PC-3 (cell line): ENCODE results near the gene CYTH4. TPM values are rescaled to one million over a fixed set of nuclear protein-coding genes. Genes with fewer than 3 reads are reported as not detected.

Source experiments
- ATAC-seq: fragments of 200-7000 bp; cut with Tn5 transposase; 2 replicates; pipeline ENCODE4 v1.9.1; 2020; ENCODE audit warnings: mild to moderate bottlenecking, moderate library complexity
- BruUV-seq: library from RNA; stranded (reverse); fragments of 400-500 nt; replicated peaks from 2 replicates; lab custom pipeline; 2021; lab: Mats Ljungman, UMichigan
- CTCF ChIA-PET: fragments of 300-600 bp; sonication (Branson Sonifier 250); formaldehyde crosslinking; loops from one replicate; lab custom pipeline; 2022; ENCODE audit warnings: antibody characterized with exemption; lab: Charles Lee
- POLR2A ChIA-PET: fragments of 300-600 bp; sonication (Branson Sonifier 250); formaldehyde crosslinking; loops from one replicate; lab custom pipeline; 2022; ENCODE audit warnings: antibody characterized with exemption; ENCODE audit not compliant: unreplicated experiment; lab: Charles Lee
- DNase-seq: peaks from one replicate; pipeline ENCODE4 v3.0.0-alpha.2; 2015
- H2AFZ ChIP-seq: fragments of 300-600 bp; sonication (generic); 2 replicates; pipeline ENCODE4 v1.6.0; 2016; ENCODE audit warnings: antibody characterized with exemption, low read length
- H3F3A ChIP-seq: fragments of 300-600 bp; sonication (generic); one replicate; pipeline ENCODE4 v1.6.0; 2017; ENCODE audit warnings: antibody characterized with exemption, low read length, control low read depth, mild to moderate bottlenecking; ENCODE audit not compliant: unreplicated experiment
- H3K27ac ChIP-seq: fragments of 300-600 bp; sonication (generic); 2 replicates; pipeline ENCODE4 v1.5.1; 2016; ENCODE audit warnings: mild to moderate bottlenecking, low read length
- H3K27me3 ChIP-seq: fragments of 300-600 bp; sonication (generic); 2 replicates; pipeline ENCODE4 v1.6.1; 2016; ENCODE audit warnings: low read length, mixed read lengths
- H3K36me3 ChIP-seq: fragments of 300-600 bp; sonication (generic); 2 replicates; pipeline ENCODE4 v1.6.1; 2016; ENCODE audit warnings: low read depth, mixed run types, low read length, mixed read lengths
- H3K4me1 ChIP-seq: fragments of 300-600 bp; sonication (generic); 2 replicates; pipeline ENCODE4 v1.5.1; 2016; ENCODE audit warnings: low read length; ENCODE audit not compliant: insufficient read depth
- H3K4me2 ChIP-seq: fragments of 300-600 bp; sonication (generic); 2 replicates; pipeline ENCODE4 v1.6.0; 2016; ENCODE audit warnings: low read length
- H3K4me3 ChIP-seq: fragments of 300-600 bp; sonication (generic); 2 replicates; pipeline ENCODE4 v1.5.1; 2016; ENCODE audit warnings: mild to moderate bottlenecking, low read length, mixed read lengths
- H3K79me2 ChIP-seq: fragments of 300-600 bp; sonication (generic); 2 replicates; pipeline ENCODE4 v1.6.1; 2017; ENCODE audit warnings: low read length, mixed read lengths
- H3K9ac ChIP-seq: fragments of 300-600 bp; sonication (generic); 2 replicates; pipeline ENCODE4 v1.6.0; 2016; ENCODE audit warnings: mild to moderate bottlenecking, low read length
- H3K9me2 ChIP-seq: fragments of 300-600 bp; sonication (generic); replicated peaks from 2 replicates; pipeline ENCODE4 v1.6.1; 2016; ENCODE audit warnings: mixed run types, low read length, mixed read lengths
- H3K9me3 ChIP-seq: fragments of 300-600 bp; sonication (generic); 2 replicates; pipeline ENCODE4 v1.6.1; 2016; ENCODE audit warnings: low read length, mixed read lengths
- H4K20me1 ChIP-seq: fragments of 300-600 bp; sonication (generic); 2 replicates; pipeline ENCODE4 v1.6.1; 2016; ENCODE audit warnings: low read length, mixed read lengths
- EZH2 ChIP-seq: fragments of 300-600 bp; sonication (generic); IDR thresholded peaks from one replicate; pipeline ENCODE4 v1.6.1; 2017; ENCODE audit warnings: antibody characterized with exemption, mild to moderate bottlenecking, low read length; ENCODE audit not compliant: unreplicated experiment
- EZH2phosphoT487 ChIP-seq: fragments of 300-600 bp; sonication (generic); IDR thresholded peaks from 2 replicates; pipeline ENCODE4 v1.6.1; 2018; ENCODE audit warnings: mild to moderate bottlenecking, antibody characterized with exemption, low read length, borderline replicate concordance
- intact Hi-C: fragments of 100-400 bp; cut with micrococcal nuclease; formaldehyde crosslinking; loops from 2 replicates; pipeline ENCODE4 v1.9.0; 2023
- total RNA-seq: library from RNA; depleted of rRNA; stranded (reverse); fragments of >200 nt; gene quantifications from 2 replicates; pipeline ENCODE4 v1.2.3, GENCODE V29; 2014
- TF ChIP-seq, protein P1 (sequence below): fragments of 300-600 bp; sonication (generic); conservative IDR thresholded peaks from 2 replicates; pipeline ENCODE4 v1.5.1; 2017; ENCODE audit warnings: antibody characterized with exemption, low read depth, mild to moderate bottlenecking, low read length

CYTH4 gene
- total RNA-seq, 1 experiment from 2014 or later, result 1.9 TPM

DNA sequence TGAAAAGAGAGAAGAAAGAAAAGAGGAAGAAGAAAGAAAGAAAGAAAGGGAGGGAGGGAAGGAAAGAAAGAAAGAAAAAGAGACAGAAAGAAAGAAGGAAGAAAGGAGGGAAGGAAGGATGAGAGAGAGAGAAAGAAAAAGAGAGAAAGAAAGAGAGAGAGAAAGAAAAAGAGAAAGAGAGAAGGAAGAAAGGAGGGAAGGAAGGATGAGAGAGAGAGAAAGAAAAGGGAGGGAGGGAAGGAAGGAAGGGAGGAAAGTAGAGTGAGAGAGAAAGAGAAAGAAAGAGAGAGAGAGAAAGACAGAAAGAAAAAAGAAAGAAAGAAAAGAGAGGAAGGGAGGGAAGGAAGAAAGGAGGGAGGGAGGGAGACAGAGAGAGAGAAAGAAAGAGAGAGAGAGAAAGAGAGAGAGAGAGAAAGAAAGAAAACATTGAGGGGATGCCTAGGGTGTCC is 26.7 kb upstream of the CYTH4 start:
- Histone ChIP-seq H3K79me2 (no peaks in the 10 kb centered on the region), H2AFZ (no peak overlapping the region), H3K36me3 (no peaks in the 10 kb centered on the region), H3F3A (no peaks in the 10 kb centered on the region), H3K4me2 (no peak overlapping the region), H3K9me3 (no peaks in the 10 kb centered on the region), H4K20me1 (no peaks in the 10 kb centered on the region), H3K4me1 (peaks cover 39% of the 10 kb centered on the region), H3K9ac (no peak overlapping the region), H3K9me2 (no peaks in the 10 kb centered on the region), H3K27ac (no peak overlapping the region), H3K4me3 (no peak overlapping the region), H3K27me3 (no peaks in the 10 kb centered on the region)
- DNase-seq (no peak), ATAC-seq (no peak)
- POLR2A ChIA-PET, result no interaction called here
- TF ChIP-seq EZH2phosphoT487 (no peak), EZH2 (no peak)
- TF ChIP-seq, protein P1, sequence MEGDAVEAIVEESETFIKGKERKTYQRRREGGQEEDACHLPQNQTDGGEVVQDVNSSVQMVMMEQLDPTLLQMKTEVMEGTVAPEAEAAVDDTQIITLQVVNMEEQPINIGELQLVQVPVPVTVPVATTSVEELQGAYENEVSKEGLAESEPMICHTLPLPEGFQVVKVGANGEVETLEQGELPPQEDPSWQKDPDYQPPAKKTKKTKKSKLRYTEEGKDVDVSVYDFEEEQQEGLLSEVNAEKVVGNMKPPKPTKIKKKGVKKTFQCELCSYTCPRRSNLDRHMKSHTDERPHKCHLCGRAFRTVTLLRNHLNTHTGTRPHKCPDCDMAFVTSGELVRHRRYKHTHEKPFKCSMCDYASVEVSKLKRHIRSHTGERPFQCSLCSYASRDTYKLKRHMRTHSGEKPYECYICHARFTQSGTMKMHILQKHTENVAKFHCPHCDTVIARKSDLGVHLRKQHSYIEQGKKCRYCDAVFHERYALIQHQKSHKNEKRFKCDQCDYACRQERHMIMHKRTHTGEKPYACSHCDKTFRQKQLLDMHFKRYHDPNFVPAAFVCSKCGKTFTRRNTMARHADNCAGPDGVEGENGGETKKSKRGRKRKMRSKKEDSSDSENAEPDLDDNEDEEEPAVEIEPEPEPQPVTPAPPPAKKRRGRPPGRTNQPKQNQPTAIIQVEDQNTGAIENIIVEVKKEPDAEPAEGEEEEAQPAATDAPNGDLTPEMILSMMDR, result no peak
- CTCF ChIA-PET, result no interaction called here
- intact Hi-C loops, result no loop called here
- BruUV-seq, result no TSS peak

DNA sequence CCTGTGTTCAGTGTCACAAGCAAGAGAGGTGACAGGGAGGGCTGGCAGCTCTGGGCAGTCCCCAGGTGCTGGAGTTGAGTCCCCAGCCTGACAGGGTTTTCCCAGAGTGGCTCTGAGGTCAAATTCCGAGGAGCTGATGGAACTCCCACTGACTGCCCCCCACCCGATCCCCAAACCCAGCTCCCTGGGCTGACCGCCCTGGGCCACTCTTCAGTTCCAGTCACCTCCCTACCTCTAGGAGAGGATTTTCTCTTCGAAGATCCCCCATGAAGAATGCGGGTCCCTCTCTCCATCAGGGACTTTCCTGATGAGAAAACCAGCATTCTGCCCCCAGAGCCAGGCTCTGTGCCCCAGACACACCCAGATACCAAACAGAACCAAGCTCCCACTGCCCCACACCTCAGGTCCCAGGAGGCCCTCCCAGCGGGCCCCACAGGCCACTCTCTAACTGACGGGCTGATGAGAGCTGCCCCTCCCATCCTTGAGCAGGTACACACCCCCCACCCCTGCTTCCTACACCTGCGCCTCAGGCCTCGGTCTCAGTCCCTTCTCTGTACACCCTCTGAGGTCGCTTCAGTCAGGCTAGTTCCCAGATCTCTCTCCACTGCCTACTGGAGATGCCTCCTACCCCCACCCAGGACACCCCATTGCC is 26.1 kb upstream of the CYTH4 start:
- intact Hi-C loops, result no loop called here
- CTCF ChIA-PET, result no interaction called here
- no peak overlapping the region for H3K4me2 ChIP-seq

More for the DNA sequence above, 26.1 kb upstream of the CYTH4 start:
- H3F3A ChIP-seq, result no peaks in the 10 kb centered on the region
- no peaks in the 10 kb centered on the region for H4K20me1 ChIP-seq
- no peak overlapping the region for H3K4me3 ChIP-seq
- H3K9ac ChIP-seq, result no peak overlapping the region
- H3K27ac ChIP-seq, result no peak overlapping the region
- DNase-seq (no peak), ATAC-seq (no peak)
- TF ChIP-seq, protein P1, result no peak
- TF ChIP-seq EZH2, result no peak
- no peak for TF ChIP-seq EZH2phosphoT487
- BruUV-seq, result no TSS peak
- H3K9me2 ChIP-seq, result no peaks in the 10 kb centered on the region
- H2AFZ ChIP-seq, result no peak overlapping the region
- H3K27me3 ChIP-seq, result no peaks in the 10 kb centered on the region
- peaks cover 41% of the 10 kb centered on the region for H3K4me1 ChIP-seq
- no peaks in the 10 kb centered on the region for H3K9me3 ChIP-seq
- no peaks in the 10 kb centered on the region for H3K79me2 ChIP-seq
- H3K36me3 ChIP-seq, result no peaks in the 10 kb centered on the region
- POLR2A ChIA-PET, result no interaction called here
